Muscle layer of colon (tissue), 2 donors: ENCODE results near the gene OR10G3.

Experiments
- H3K27ac ChIP-seq: one replicate; pipeline ENCODE4 v1.7.0; 2013; ENCODE audit warnings: low read depth, mild to moderate bottlenecking, low read length, moderate library complexity
- H3K27me3 ChIP-seq, 2 donors: one replicate each; pipeline ENCODE4 v1.7.0; 2013; ENCODE audit warnings: low read length in 2 of 2, mild to moderate bottlenecking in 2 of 2; ENCODE audit not compliant: insufficient read depth in 2 of 2, control insufficient read depth in 1 of 2
- H3K36me3 ChIP-seq: one replicate; pipeline ENCODE4 v1.7.0; 2013; ENCODE audit warnings: mild to moderate bottlenecking, low read length; ENCODE audit not compliant: insufficient read depth
- H3K4me1 ChIP-seq: one replicate; pipeline ENCODE4 v1.7.0; 2013; ENCODE audit warnings: mild to moderate bottlenecking, low read length; ENCODE audit not compliant: insufficient read depth
- H3K4me3 ChIP-seq, 2 donors: one replicate each; pipeline ENCODE4 v1.7.0; 2013; ENCODE audit warnings: low read length in 2 of 2, low read depth in 1 of 2, mild to moderate bottlenecking in 1 of 2, moderate library complexity in 1 of 2
- H3K9ac ChIP-seq: one replicate; pipeline ENCODE4 v1.7.0; 2013; ENCODE audit warnings: low read length
- H3K9me3 ChIP-seq: one replicate; pipeline ENCODE4 v1.7.0; 2013; ENCODE audit warnings: mild to moderate bottlenecking, low read length
- donor health status: abdominal sarcoma.
- donor health status: Adenocarcinoma of cecum.

The OR10G3 gene

GRCh38 chr14:21534576-21534975 is 45.3 kb downstream of the OR10G3 start:
- Histone ChIP-seq H3K36me3 (no peaks in the 10 kb centered on the region), H3K9ac (no peak overlapping the region), H3K27ac (no peak overlapping the region), H3K9me3 (no peaks in the 10 kb centered on the region), H3K4me3 (no peak overlapping the region), H3K27me3 (peaks cover 12 to 16% of the 10 kb centered on the region in 2 donors), H3K4me1 (peaks cover 13% of the 10 kb centered on the region)

- H3K36me3 ChIP-seq = no peaks in the 10 kb centered on the region
- no peak overlapping the region for H3K4me3 ChIP-seq
- peaks cover 13% of the 10 kb centered on the region for H3K4me1 ChIP-seq
- no peak overlapping the region for H3K9ac ChIP-seq
- H3K27ac ChIP-seq = no peak overlapping the region
- H3K9me3 ChIP-seq = no peaks in the 10 kb centered on the region
- peaks cover 12 to 16% of the 10 kb centered on the region in 2 donors for H3K27me3 ChIP-seq
These were observed 46.6 kb downstream of the OR10G3 start for GRCh38 chr14:21533294-21533693.

- H3K36me3 ChIP-seq = no peaks in the 10 kb centered on the region
- H3K9me3 ChIP-seq = no peaks in the 10 kb centered on the region
- H3K4me1 ChIP-seq = peaks cover 14% of the 10 kb centered on the region
- no peak overlapping the region for H3K4me3 ChIP-seq
- no peaks in the 10 kb centered on the region for H3K27me3 ChIP-seq
- H3K9ac ChIP-seq = no peak overlapping the region
- no peak overlapping the region for H3K27ac ChIP-seq
These were observed 50.4 kb downstream of the OR10G3 start for GRCh38 chr14:21529515-21529914.

GRCh38 chr14:21528381-21529348 is 51.2 kb downstream of the OR10G3 start:
- H3K9me3 ChIP-seq = no peaks in the 10 kb centered on the region
- H3K9ac ChIP-seq = no peak overlapping the region
- no peaks in the 10 kb centered on the region for H3K27me3 ChIP-seq
- H3K4me1 ChIP-seq = peaks cover 14% of the 10 kb centered on the region
- H3K36me3 ChIP-seq = no peaks in the 10 kb centered on the region
- no peak overlapping the region for H3K27ac ChIP-seq
- no peak overlapping the region for H3K4me3 ChIP-seq

GRCh38 chr14:21527318-21527679 is 52.6 kb downstream of the OR10G3 start:
- Histone ChIP-seq H3K4me1 (peaks cover 14% of the 10 kb centered on the region), H3K27ac (peak overlapping the region; percentile 39), H3K27me3 (no peaks in the 10 kb centered on the region), H3K9ac (peak overlapping the region; percentile 76), H3K9me3 (no peaks in the 10 kb centered on the region), H3K4me3 (no peak overlapping the region), H3K36me3 (no peaks in the 10 kb centered on the region)

- Histone ChIP-seq H3K27ac (peak overlapping the region; percentile 39), H3K4me1 (peaks cover 14% of the 10 kb centered on the region), H3K36me3 (no peaks in the 10 kb centered on the region), H3K9me3 (no peaks in the 10 kb centered on the region), H3K4me3 (peak overlapping the region; percentile 68 to 74), H3K27me3 (no peaks in the 10 kb centered on the region), H3K9ac (peak overlapping the region; percentile 76)
These were observed 53.1 kb downstream of the OR10G3 start for GRCh38 chr14:21526672-21527317.

GRCh38 chr14:21525962-21526671 is 53.8 kb downstream of the OR10G3 start, which contains the start of gene SALL2:
Gene SALL2 (minus strand): TSS chr14:21526346. CDS start chr14:21526127, 219 bp downstream.
- Histone ChIP-seq H3K4me1 (peaks cover 14% of the 10 kb centered on the region), H3K36me3 (no peaks in the 10 kb centered on the region), H3K9me3 (no peaks in the 10 kb centered on the region), H3K27ac (peak within 1 kb of the TSS; percentile 86), H3K27me3 (no peaks in the 10 kb centered on the region), H3K9ac (peak within 1 kb of the TSS; percentile 76), H3K4me3 (peak within 1 kb of the TSS; percentile 68 to 74)

- Histone ChIP-seq H3K36me3 (no peaks in the 10 kb centered on the region), H3K4me3 (peak overlapping the region; percentile 68 to 74), H3K27me3 (no peaks in the 10 kb centered on the region), H3K27ac (peak overlapping the region; percentile 86), H3K9ac (peak overlapping the region; percentile 76), H3K4me1 (peaks cover 14% of the 10 kb centered on the region), H3K9me3 (no peaks in the 10 kb centered on the region)
These were observed 54.3 kb downstream of the OR10G3 start for GRCh38 chr14:21525571-21525961.

- Histone ChIP-seq H3K27ac (no peak overlapping the region), H3K36me3 (no peaks in the 10 kb centered on the region), H3K4me1 (peaks cover 14% of the 10 kb centered on the region), H3K4me3 (peak overlapping the region in 1 of 2 donors; percentile 74), H3K27me3 (no peaks in the 10 kb centered on the region), H3K9ac (peak overlapping the region; percentile 76), H3K9me3 (no peaks in the 10 kb centered on the region)
These were observed 55.0 kb downstream of the OR10G3 start for GRCh38 chr14:21524575-21525490.

- H3K4me3 ChIP-seq = no peak overlapping the region
These were observed 56.7 kb downstream of the OR10G3 start for GRCh38 chr14:21523203-21523602.

More at GRCh38 chr14:21523203-21523602, 56.7 kb downstream of the OR10G3 start:
- Histone ChIP-seq H3K4me1 (peaks cover 14% of the 10 kb centered on the region), H3K9ac (no peak overlapping the region), H3K27ac (no peak overlapping the region), H3K27me3 (no peaks in the 10 kb centered on the region), H3K9me3 (no peaks in the 10 kb centered on the region), H3K36me3 (no peaks in the 10 kb centered on the region)
